ENCODE results near the gene KRTAP9-9. TPM values are rescaled to one million over a fixed set of nuclear protein-coding genes. Genes with fewer than 3 reads are reported as not detected.
"Not testable (repeated sequence)": the region's sequence is repeated elsewhere in the genome, so short reads cannot be mapped to it uniquely, and the experiment has no call there.

The KRTAP9-9 gene
- total RNA-seq, 1 experiment from 2014 or later, result not detected

DNA sequence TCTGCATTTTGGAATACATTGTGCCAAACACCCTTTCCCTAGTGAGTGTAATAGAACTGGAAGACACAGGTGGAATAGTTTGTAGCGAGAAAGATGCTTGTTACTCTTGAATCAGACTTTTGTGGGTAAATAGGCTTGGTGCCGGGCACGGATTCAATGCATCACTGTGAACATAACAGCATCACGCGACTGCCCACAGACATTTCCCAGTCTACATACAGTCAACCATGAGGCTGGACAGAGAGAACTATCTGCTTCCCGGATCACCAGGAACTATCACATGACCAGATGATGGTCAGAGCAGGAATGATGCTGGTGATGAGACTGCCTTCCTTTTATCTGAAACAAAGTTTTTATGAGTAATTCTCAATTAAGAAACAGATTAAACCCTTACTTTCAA is 29.1 kb upstream of the KRTAP9-9 start:
- CTCF ChIA-PET, result no interaction called here
- Mint-ChIP-seq H3K4me1 (peaks cover 8% of the 10 kb centered on the region), H3K4me3 (no peak overlapping the region), H3K27me3 (ENCODE audit: low read depth) (no peaks in the 10 kb centered on the region), H3K36me3 (no peaks in the 10 kb centered on the region), H3K9me3 (0 out of 2 replicates have a peak, but pooled peaks cover under 1% of the 10 kb centered on the region), H3K27ac (no peak overlapping the region)
- POLR2A ChIA-PET, result no interaction called here
- no peak for DNase-seq (ENCODE audit: low spot score)
- ATAC-seq, result no peak
- TF ChIP-seq ZNF263 (CRISPR knock-in tag; IDR thresholded peaks at IDR 0.05; ENCODE audit: low read depth), result no peak
- TF ChIP-seq, protein P1, sequence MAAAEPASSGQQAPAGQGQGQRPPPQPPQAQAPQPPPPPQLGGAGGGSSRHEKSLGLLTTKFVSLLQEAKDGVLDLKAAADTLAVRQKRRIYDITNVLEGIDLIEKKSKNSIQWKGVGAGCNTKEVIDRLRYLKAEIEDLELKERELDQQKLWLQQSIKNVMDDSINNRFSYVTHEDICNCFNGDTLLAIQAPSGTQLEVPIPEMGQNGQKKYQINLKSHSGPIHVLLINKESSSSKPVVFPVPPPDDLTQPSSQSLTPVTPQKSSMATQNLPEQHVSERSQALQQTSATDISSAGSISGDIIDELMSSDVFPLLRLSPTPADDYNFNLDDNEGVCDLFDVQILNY (CRISPR knock-in tag; IDR thresholded peaks at IDR 0.05), result no peak
- TF ChIP-seq, protein P2, sequence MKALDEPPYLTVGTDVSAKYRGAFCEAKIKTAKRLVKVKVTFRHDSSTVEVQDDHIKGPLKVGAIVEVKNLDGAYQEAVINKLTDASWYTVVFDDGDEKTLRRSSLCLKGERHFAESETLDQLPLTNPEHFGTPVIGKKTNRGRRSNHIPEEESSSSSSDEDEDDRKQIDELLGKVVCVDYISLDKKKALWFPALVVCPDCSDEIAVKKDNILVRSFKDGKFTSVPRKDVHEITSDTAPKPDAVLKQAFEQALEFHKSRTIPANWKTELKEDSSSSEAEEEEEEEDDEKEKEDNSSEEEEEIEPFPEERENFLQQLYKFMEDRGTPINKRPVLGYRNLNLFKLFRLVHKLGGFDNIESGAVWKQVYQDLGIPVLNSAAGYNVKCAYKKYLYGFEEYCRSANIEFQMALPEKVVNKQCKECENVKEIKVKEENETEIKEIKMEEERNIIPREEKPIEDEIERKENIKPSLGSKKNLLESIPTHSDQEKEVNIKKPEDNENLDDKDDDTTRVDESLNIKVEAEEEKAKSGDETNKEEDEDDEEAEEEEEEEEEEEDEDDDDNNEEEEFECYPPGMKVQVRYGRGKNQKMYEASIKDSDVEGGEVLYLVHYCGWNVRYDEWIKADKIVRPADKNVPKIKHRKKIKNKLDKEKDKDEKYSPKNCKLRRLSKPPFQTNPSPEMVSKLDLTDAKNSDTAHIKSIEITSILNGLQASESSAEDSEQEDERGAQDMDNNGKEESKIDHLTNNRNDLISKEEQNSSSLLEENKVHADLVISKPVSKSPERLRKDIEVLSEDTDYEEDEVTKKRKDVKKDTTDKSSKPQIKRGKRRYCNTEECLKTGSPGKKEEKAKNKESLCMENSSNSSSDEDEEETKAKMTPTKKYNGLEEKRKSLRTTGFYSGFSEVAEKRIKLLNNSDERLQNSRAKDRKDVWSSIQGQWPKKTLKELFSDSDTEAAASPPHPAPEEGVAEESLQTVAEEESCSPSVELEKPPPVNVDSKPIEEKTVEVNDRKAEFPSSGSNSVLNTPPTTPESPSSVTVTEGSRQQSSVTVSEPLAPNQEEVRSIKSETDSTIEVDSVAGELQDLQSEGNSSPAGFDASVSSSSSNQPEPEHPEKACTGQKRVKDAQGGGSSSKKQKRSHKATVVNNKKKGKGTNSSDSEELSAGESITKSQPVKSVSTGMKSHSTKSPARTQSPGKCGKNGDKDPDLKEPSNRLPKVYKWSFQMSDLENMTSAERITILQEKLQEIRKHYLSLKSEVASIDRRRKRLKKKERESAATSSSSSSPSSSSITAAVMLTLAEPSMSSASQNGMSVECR (CRISPR knock-in tag; IDR thresholded peaks at IDR 0.05; ENCODE audit: borderline replicate concordance), result no peak
- no peak for TF ChIP-seq GABPB1 (CRISPR knock-in tag; IDR thresholded peaks at IDR 0.05)
- TF ChIP-seq, protein P3, sequence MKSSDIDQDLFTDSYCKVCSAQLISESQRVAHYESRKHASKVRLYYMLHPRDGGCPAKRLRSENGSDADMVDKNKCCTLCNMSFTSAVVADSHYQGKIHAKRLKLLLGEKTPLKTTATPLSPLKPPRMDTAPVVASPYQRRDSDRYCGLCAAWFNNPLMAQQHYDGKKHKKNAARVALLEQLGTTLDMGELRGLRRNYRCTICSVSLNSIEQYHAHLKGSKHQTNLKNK (CRISPR knock-in tag; IDR thresholded peaks at IDR 0.05), result no peak
- TF ChIP-seq MXD4 (CRISPR knock-in tag; IDR thresholded peaks at IDR 0.05; ENCODE audit: borderline replicate concordance), result no peak

DNA sequence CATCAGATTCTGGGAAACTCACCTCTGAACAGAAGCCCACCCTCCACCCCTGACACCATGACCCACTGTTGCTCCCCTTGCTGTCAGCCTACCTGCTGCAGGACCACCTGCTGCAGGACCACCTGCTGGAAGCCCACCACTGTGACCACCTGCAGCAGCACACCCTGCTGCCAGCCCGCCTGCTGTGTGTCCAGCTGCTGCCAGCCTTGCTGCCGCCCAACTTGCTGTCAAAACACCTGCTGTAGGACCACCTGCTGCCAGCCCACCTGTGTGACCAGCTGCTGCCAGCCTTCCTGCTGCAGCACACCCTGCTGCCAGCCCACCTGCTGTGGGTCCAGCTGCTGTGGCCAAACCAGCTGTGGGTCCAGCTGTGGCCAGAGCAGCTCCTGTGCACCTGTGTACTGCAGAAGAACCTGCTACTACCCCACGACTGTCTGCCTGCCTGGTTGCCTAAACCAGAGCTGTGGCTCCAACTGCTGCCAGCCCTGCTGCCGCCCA is 28.5 kb upstream of the KRTAP9-9 start, which contains the start of gene KRTAP9-2:
KRTAP9-2 (plus strand) TSS at position 51 of the 498 bp plus-strand sequence; CDS start at position 58, 7 bp downstream.
- H3K27me3 Mint-ChIP-seq (ENCODE audit: low read depth); CTCF ChIA-PET; H3K4me1 Mint-ChIP-seq; H3K9me3 Mint-ChIP-seq; H3K4me3 Mint-ChIP-seq; H3K36me3 Mint-ChIP-seq; H3K27ac Mint-ChIP-seq; POLR2A ChIA-PET; DNase-seq (ENCODE audit: low spot score); ATAC-seq: not testable (repeated sequence)
- TF ChIP-seq ZNF423 (CRISPR knock-in tag; IDR thresholded peaks at IDR 0.05), result peak; percentile 57; the same call in 1 of the 2 replicates

DNA sequence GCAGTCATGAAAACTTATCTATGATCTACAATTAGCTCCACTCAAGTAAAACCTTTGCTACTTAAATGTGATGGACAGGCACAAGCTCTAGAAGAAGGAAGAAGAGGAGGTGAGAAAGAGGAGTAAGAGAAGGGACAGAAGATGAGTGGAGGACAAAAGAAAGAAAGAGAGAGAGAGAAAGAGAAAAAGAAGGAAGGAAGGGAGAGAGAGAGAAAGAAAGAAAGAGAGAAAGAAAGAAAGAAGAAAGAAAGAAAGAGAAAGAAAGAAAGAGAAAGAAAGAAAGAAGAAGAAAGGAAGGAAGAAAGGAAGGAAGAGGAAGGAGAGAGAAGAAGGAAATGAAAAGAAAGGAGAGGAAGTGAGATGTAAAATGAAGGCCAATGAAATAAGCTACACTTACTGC is 25.1 kb upstream of the KRTAP9-9 start:
- DNase-seq (ENCODE audit: low spot score) (no peak), ATAC-seq (no peak)
- 0 out of 2 replicates have a peak, but pooled peaks cover 1% of the 10 kb centered on the region for H3K27me3 Mint-ChIP-seq (ENCODE audit: low read depth)
- no peaks in the 10 kb centered on the region for H3K36me3 Mint-ChIP-seq
- TF ChIP-seq GTF2I (CRISPR knock-in tag; conservative IDR thresholded peaks at IDR 0.05) (no peak), CREM (CRISPR knock-in tag; IDR thresholded peaks at IDR 0.05) (no peak), HMGA2 (CRISPR knock-in tag; IDR thresholded peaks at IDR 0.05) (no peak)
- TF ChIP-seq, protein P4, sequence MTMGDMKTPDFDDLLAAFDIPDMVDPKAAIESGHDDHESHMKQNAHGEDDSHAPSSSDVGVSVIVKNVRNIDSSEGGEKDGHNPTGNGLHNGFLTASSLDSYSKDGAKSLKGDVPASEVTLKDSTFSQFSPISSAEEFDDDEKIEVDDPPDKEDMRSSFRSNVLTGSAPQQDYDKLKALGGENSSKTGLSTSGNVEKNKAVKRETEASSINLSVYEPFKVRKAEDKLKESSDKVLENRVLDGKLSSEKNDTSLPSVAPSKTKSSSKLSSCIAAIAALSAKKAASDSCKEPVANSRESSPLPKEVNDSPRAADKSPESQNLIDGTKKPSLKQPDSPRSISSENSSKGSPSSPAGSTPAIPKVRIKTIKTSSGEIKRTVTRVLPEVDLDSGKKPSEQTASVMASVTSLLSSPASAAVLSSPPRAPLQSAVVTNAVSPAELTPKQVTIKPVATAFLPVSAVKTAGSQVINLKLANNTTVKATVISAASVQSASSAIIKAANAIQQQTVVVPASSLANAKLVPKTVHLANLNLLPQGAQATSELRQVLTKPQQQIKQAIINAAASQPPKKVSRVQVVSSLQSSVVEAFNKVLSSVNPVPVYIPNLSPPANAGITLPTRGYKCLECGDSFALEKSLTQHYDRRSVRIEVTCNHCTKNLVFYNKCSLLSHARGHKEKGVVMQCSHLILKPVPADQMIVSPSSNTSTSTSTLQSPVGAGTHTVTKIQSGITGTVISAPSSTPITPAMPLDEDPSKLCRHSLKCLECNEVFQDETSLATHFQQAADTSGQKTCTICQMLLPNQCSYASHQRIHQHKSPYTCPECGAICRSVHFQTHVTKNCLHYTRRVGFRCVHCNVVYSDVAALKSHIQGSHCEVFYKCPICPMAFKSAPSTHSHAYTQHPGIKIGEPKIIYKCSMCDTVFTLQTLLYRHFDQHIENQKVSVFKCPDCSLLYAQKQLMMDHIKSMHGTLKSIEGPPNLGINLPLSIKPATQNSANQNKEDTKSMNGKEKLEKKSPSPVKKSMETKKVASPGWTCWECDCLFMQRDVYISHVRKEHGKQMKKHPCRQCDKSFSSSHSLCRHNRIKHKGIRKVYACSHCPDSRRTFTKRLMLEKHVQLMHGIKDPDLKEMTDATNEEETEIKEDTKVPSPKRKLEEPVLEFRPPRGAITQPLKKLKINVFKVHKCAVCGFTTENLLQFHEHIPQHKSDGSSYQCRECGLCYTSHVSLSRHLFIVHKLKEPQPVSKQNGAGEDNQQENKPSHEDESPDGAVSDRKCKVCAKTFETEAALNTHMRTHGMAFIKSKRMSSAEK (CRISPR knock-in tag; IDR thresholded peaks at IDR 0.05; ENCODE audit: borderline replicate concordance), result no peak
- TF ChIP-seq, protein P2 (CRISPR knock-in tag; IDR thresholded peaks at IDR 0.05; ENCODE audit: borderline replicate concordance), result no peak
- POLR2A ChIA-PET, result no interaction called here
- CTCF ChIA-PET, result interaction anchor here (0.7 kb wide), 1 partner anchor 482 kb away, joined by 4 read pairs; the partner anchor contains the start of gene GAST
- no peaks in the 10 kb centered on the region for H3K9me3 Mint-ChIP-seq
- H3K4me1 Mint-ChIP-seq, result peaks cover 8% of the 10 kb centered on the region
- H3K27ac Mint-ChIP-seq, result no peak overlapping the region
- H3K4me3 Mint-ChIP-seq, result no peak overlapping the region

Data from WTC11 (cell line).